Measurements from ENCODE around the gene SNRNP70.

Gene SNRNP70

GRCh38 chr19:49070416-49070815 lies 14.8 kb upstream of the SNRNP70 start:
- no peak for ATAC-seq

GRCh38 chr19:49071860-49072547 lies 13.2 kb upstream of the SNRNP70 start:
- TF ChIP-seq, protein P1, sequence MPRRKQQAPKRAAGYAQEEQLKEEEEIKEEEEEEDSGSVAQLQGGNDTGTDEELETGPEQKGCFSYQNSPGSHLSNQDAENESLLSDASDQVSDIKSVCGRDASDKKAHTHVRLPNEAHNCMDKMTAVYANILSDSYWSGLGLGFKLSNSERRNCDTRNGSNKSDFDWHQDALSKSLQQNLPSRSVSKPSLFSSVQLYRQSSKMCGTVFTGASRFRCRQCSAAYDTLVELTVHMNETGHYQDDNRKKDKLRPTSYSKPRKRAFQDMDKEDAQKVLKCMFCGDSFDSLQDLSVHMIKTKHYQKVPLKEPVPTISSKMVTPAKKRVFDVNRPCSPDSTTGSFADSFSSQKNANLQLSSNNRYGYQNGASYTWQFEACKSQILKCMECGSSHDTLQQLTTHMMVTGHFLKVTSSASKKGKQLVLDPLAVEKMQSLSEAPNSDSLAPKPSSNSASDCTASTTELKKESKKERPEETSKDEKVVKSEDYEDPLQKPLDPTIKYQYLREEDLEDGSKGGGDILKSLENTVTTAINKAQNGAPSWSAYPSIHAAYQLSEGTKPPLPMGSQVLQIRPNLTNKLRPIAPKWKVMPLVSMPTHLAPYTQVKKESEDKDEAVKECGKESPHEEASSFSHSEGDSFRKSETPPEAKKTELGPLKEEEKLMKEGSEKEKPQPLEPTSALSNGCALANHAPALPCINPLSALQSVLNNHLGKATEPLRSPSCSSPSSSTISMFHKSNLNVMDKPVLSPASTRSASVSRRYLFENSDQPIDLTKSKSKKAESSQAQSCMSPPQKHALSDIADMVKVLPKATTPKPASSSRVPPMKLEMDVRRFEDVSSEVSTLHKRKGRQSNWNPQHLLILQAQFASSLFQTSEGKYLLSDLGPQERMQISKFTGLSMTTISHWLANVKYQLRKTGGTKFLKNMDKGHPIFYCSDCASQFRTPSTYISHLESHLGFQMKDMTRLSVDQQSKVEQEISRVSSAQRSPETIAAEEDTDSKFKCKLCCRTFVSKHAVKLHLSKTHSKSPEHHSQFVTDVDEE (CRISPR knock-in tag; IDR thresholded peaks at IDR 0.05), result no peak
- TF ChIP-seq ISL1 (CRISPR knock-in tag; IDR thresholded peaks at IDR 0.05) (no peak), POU6F1 (CRISPR knock-in tag; IDR thresholded peaks at IDR 0.05; ENCODE audit: borderline replicate concordance, low read depth) (no peak), RARB (CRISPR knock-in tag; IDR thresholded peaks at IDR 0.05) (no peak), SNAI2 (CRISPR knock-in tag; IDR thresholded peaks at IDR 0.05) (no peak), TCF4 (CRISPR knock-in tag; IDR thresholded peaks at IDR 0.05; ENCODE audit: borderline replicate concordance) (no peak), ARNTL (CRISPR knock-in tag; IDR thresholded peaks at IDR 0.05; ENCODE audit: borderline replicate concordance, low read depth) (no peak), PPARA (CRISPR knock-in tag; IDR thresholded peaks at IDR 0.05; ENCODE audit: borderline replicate concordance) (no peak), ZFP30 (CRISPR knock-in tag; IDR thresholded peaks at IDR 0.05) (no peak), ZNF8 (CRISPR knock-in tag; IDR thresholded peaks at IDR 0.05) (no peak), CREB5 (CRISPR knock-in tag; IDR thresholded peaks at IDR 0.05; ENCODE audit: low read depth) (no peak), OSR1 (CRISPR knock-in tag; IDR thresholded peaks at IDR 0.05) (no peak), ZC3H10 (CRISPR knock-in tag; IDR thresholded peaks at IDR 0.05) (no peak), ZNF70 (CRISPR knock-in tag; IDR thresholded peaks at IDR 0.05) (no peak)
- TF ChIP-seq, protein P2, sequence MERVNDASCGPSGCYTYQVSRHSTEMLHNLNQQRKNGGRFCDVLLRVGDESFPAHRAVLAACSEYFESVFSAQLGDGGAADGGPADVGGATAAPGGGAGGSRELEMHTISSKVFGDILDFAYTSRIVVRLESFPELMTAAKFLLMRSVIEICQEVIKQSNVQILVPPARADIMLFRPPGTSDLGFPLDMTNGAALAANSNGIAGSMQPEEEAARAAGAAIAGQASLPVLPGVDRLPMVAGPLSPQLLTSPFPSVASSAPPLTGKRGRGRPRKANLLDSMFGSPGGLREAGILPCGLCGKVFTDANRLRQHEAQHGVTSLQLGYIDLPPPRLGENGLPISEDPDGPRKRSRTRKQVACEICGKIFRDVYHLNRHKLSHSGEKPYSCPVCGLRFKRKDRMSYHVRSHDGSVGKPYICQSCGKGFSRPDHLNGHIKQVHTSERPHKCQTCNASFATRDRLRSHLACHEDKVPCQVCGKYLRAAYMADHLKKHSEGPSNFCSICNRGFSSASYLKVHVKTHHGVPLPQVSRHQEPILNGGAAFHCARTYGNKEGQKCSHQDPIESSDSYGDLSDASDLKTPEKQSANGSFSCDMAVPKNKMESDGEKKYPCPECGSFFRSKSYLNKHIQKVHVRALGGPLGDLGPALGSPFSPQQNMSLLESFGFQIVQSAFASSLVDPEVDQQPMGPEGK (CRISPR knock-in tag; IDR thresholded peaks at IDR 0.05; ENCODE audit: borderline replicate concordance), result no peak
- TF ChIP-seq, protein P3, sequence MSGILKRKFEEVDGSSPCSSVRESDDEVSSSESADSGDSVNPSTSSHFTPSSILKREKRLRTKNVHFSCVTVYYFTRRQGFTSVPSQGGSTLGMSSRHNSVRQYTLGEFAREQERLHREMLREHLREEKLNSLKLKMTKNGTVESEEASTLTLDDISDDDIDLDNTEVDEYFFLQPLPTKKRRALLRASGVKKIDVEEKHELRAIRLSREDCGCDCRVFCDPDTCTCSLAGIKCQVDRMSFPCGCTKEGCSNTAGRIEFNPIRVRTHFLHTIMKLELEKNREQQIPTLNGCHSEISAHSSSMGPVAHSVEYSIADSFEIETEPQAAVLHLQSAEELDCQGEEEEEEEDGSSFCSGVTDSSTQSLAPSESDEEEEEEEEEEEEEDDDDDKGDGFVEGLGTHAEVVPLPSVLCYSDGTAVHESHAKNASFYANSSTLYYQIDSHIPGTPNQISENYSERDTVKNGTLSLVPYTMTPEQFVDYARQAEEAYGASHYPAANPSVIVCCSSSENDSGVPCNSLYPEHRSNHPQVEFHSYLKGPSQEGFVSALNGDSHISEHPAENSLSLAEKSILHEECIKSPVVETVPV (CRISPR knock-in tag; IDR thresholded peaks at IDR 0.05), result no peak
- ATAC-seq, result peak; percentile 17

More at GRCh38 chr19:49070416-49070815, 14.8 kb upstream of the SNRNP70 start:
- TF ChIP-seq OSR1 (CRISPR knock-in tag; IDR thresholded peaks at IDR 0.05), result no peak
- no peak for TF ChIP-seq BACH2 (CRISPR knock-in tag; IDR thresholded peaks at IDR 0.05; ENCODE audit: borderline replicate concordance)
- TF ChIP-seq ZNF565 (CRISPR knock-in tag; conservative IDR thresholded peaks at IDR 0.05; ENCODE audit: low read depth), result no peak
- no peak for TF ChIP-seq RARB (CRISPR knock-in tag; IDR thresholded peaks at IDR 0.05)
- no peak for TF ChIP-seq ZNF8 (CRISPR knock-in tag; IDR thresholded peaks at IDR 0.05)
- TF ChIP-seq ISL1 (CRISPR knock-in tag; IDR thresholded peaks at IDR 0.05), result no peak
- no peak for TF ChIP-seq ARNTL (CRISPR knock-in tag; IDR thresholded peaks at IDR 0.05; ENCODE audit: borderline replicate concordance, low read depth)
- no peak for TF ChIP-seq POU6F1 (CRISPR knock-in tag; IDR thresholded peaks at IDR 0.05; ENCODE audit: borderline replicate concordance, low read depth)

Data from SK-N-SH treated with all-trans-retinoic acid at 6 μM for 48 hours (cell line).